ENCODE measurements around the gene PPP1R9B.

DNA sequence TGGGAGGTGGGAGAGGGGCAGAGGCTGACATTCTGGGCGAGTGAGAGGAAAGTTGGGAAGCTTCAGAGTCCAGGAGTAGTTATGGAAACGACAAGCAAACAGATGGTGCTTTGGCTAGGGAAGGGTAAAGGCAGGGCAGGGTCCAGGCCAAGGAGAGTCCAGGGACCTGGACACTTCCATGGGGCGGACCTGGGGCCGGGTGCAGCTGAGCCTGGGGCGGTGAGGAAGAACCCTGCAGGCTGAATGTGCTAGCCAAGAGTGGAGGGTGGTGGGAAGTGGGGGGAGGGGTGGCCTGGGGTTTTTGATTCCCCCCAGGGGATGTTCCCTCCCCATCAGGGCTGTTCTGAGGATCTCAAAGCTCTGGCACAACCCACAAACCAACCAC, 2.6 kb downstream of the PPP1R9B start:
- TF ChIP-seq, protein P1, sequence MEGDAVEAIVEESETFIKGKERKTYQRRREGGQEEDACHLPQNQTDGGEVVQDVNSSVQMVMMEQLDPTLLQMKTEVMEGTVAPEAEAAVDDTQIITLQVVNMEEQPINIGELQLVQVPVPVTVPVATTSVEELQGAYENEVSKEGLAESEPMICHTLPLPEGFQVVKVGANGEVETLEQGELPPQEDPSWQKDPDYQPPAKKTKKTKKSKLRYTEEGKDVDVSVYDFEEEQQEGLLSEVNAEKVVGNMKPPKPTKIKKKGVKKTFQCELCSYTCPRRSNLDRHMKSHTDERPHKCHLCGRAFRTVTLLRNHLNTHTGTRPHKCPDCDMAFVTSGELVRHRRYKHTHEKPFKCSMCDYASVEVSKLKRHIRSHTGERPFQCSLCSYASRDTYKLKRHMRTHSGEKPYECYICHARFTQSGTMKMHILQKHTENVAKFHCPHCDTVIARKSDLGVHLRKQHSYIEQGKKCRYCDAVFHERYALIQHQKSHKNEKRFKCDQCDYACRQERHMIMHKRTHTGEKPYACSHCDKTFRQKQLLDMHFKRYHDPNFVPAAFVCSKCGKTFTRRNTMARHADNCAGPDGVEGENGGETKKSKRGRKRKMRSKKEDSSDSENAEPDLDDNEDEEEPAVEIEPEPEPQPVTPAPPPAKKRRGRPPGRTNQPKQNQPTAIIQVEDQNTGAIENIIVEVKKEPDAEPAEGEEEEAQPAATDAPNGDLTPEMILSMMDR (IDR thresholded peaks at IDR 0.05) = no peak
- no peak for TF ChIP-seq POLR2A (IDR thresholded peaks at IDR 0.05)

Measured in uterus (tissue), 2 donors.